Naive thymus-derived CD4-positive, alpha-beta T cell (primary cell): ENCODE measurements around the gene KDR. TPM values are rescaled to one million over a fixed set of nuclear protein-coding genes. Genes with fewer than 3 reads are reported as not detected.

Experiments
- ATAC-seq: fragments of 150-1000 bp; cut with Tn5 transposase; 2 replicates; pipeline ENCODE4 v1.10.0; 2021; ENCODE audit warnings: mild to moderate bottlenecking, moderate library complexity
- CTCF ChIA-PET: fragments of 350-600 bp; sonication (Branson Sonifier 250); formaldehyde crosslinking; loops from one replicate; lab custom pipeline; 2021; ENCODE audit warnings: antibody characterized with exemption; lab: Charles Lee
- POLR2A ChIA-PET: fragments of 350-600 bp; sonication (Branson Sonifier 250); formaldehyde crosslinking; loops from one replicate; lab custom pipeline; 2021; ENCODE audit warnings: antibody characterized with exemption, inconsistent platforms; lab: Charles Lee
- DNase-seq, 9 donors: peaks; one replicate each; pipeline versions ENCODE4 v3.0.0 to v3.0.0-alpha.2; 2020 to 2022; ENCODE audit warnings: mixed read lengths in 1 of 9
- H3K27ac ChIP-seq: one replicate; pipeline ENCODE4 v1.7.0; 2013; ENCODE audit warnings: mild to moderate bottlenecking, low read depth, low read length, moderate library complexity
- H3K27me3 ChIP-seq, 2 donors: one replicate each; pipeline ENCODE4 v1.7.0; 2013; ENCODE audit warnings: low read length in 2 of 2, mild to moderate bottlenecking in 2 of 2, moderate library complexity in 2 of 2; ENCODE audit not compliant: control insufficient read depth in 2 of 2, insufficient read depth in 2 of 2
- H3K36me3 ChIP-seq, 3 experiments: 1 replicate in 2 of 3; 2 replicates in 1 of 3; pipeline ENCODE4 v1.7.0; 2013; ENCODE audit warnings: low read length in 3 of 3, mild to moderate bottlenecking in 3 of 3, moderate library complexity in 1 of 3; ENCODE audit not compliant: insufficient read depth in 3 of 3, control insufficient read depth in 2 of 3
- H3K4me1 ChIP-seq, 2 donors: one replicate each; pipeline ENCODE4 v1.7.0; 2013; ENCODE audit warnings: low read length in 2 of 2, mild to moderate bottlenecking in 2 of 2, moderate library complexity in 1 of 2; ENCODE audit not compliant: control insufficient read depth in 2 of 2, insufficient read depth in 2 of 2
- H3K4me3 ChIP-seq: 2 replicates; pipeline ENCODE4 v1.7.0; 2013; ENCODE audit warnings: mild to moderate bottlenecking, low read length
- H3K9me3 ChIP-seq, 3 experiments: 1 replicate in 2 of 3; 2 replicates in 1 of 3; pipeline ENCODE4 v1.7.0; 2013; ENCODE audit warnings: low read length in 3 of 3; ENCODE audit not compliant: control insufficient read depth in 2 of 3
- H3K27ac Mint-ChIP-seq, 9 donors: one replicate each; pipeline ENCODE4 v1.8.0; 2020 to 2022; ENCODE audit warnings: mixed read lengths in 9 of 9, mild to moderate bottlenecking in 8 of 9, moderate library complexity in 5 of 9, inconsistent platforms in 2 of 9
- H3K27me3 Mint-ChIP-seq, 5 donors: one replicate each; pipeline ENCODE4 v1.8.0; 2021 to 2022; ENCODE audit warnings: mixed read lengths in 5 of 5, mild to moderate bottlenecking in 1 of 5
- H3K36me3 Mint-ChIP-seq, 5 donors: one replicate each; pipeline ENCODE4 v1.8.0; 2020 to 2022; ENCODE audit warnings: mixed read lengths in 5 of 5, mild to moderate bottlenecking in 3 of 5, inconsistent platforms in 1 of 5
- H3K4me1 Mint-ChIP-seq, 7 donors: one replicate each; pipeline ENCODE4 v1.8.0; 2020 to 2022; ENCODE audit warnings: mixed read lengths in 7 of 7, mild to moderate bottlenecking in 3 of 7, inconsistent platforms in 1 of 7
- H3K4me3 Mint-ChIP-seq, 10 donors: one replicate each; pipeline ENCODE4 v1.8.0; 2020 to 2022; ENCODE audit warnings: mild to moderate bottlenecking in 10 of 10, mixed read lengths in 10 of 10, moderate library complexity in 6 of 10, inconsistent platforms in 2 of 10
- H3K9me3 Mint-ChIP-seq, 11 donors: one replicate each; pipeline ENCODE4 v1.8.0; 2020 to 2022; ENCODE audit warnings: mixed read lengths in 11 of 11, mild to moderate bottlenecking in 4 of 11, inconsistent platforms in 1 of 11, moderate library complexity in 1 of 11
- intact Hi-C, 2 donors: fragments of 100-400 bp; cut with micrococcal nuclease; formaldehyde crosslinking; loops; one replicate each; pipeline ENCODE4 v1.15.1; 2023
- polyA plus RNA-seq, 2 donors: library from polyadenylated mRNA; unstranded; fragments of 300-500 nt; fragmentation: Illumina TruSeq; gene quantifications; one replicate each; pipeline ENCODE4 v1.2.3, GENCODE V29; 2021
- total RNA-seq, 6 experiments: library from RNA in 5 of 6; stranded (reverse) in 5 of 6; gene quantifications; 1 replicate in 5 of 6; 2 replicates in 1 of 6; pipeline ENCODE4 v1.2.3 and lab custom pipeline; 2021 to 2026

The KDR gene
- total and polyA plus RNA-seq, 7 experiments from 2014 or later = not detected

DNA sequence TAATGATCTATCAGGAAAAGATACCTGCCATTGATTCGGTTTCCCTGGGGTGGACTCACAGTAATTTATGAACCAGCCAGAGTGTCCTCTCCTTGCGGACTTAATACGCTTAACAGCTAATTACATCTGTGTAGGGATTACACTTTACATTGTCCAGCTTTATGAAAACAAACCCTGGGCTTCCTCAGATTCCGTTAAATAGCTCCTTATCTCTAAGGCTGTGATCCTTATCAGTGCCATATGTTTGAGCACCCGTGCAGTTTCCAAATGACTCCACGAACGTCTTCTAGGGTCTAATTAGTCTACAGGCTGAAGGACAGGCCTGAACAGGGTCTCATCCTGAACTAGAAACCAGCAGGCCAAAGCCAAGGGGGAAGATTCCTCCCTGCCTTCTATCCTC lies 56.9 kb downstream of the KDR start:
- no peak for DNase-seq
- peaks cover 0 to 5% (median 0%) of the 10 kb centered on the region in 11 donors for H3K9me3 Mint-ChIP-seq
- Histone ChIP-seq H3K27ac (no peak overlapping the region), H3K9me3 (no peaks in the 10 kb centered on the region), H3K4me3 (no peak overlapping the region), H3K36me3 (no peaks in the 10 kb centered on the region), H3K4me1 (no peaks in the 10 kb centered on the region), H3K27me3 (no peaks in the 10 kb centered on the region)
- H3K27ac Mint-ChIP-seq = no peak overlapping the region
- no peak for ATAC-seq
- CTCF ChIA-PET = no interaction called here
- peaks cover 0 to 19% (median 5%) of the 10 kb centered on the region in 5 donors for H3K27me3 Mint-ChIP-seq
- intact Hi-C loops = no loop called here
- no peaks in the 10 kb centered on the region for H3K36me3 Mint-ChIP-seq
- no peaks in the 10 kb centered on the region for H3K4me1 Mint-ChIP-seq
- POLR2A ChIA-PET = no interaction called here
- H3K4me3 Mint-ChIP-seq = no peak overlapping the region

DNA sequence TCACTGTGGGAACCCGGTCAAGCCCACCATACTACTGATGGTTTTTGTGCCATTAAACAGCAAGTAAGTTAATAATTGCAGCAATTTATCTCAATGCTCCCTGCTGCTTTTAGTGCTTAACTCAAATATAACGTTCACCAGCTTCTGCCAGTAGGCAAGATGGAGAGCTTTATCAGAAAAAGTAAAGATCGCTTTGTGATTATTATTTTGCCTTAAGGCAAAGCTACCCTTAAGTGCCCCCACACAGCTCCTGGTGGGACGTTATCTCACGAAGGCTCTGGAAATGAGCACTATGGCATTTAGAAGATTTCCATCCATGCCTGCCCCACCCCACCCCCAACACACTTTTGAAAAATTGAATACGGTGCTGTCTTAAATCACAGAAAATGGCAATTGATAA lies 59.4 kb downstream of the KDR start:
- Mint-ChIP-seq H3K27ac (no peak overlapping the region), H3K9me3 (peaks cover 0 to 11% (median 1%) of the 10 kb centered on the region in 11 donors), H3K36me3 (no peaks in the 10 kb centered on the region), H3K4me3 (no peak overlapping the region), H3K27me3 (peaks cover 0 to 16% (median 5%) of the 10 kb centered on the region in 5 donors), H3K4me1 (no peaks in the 10 kb centered on the region)
- intact Hi-C loops = no loop called here
- ATAC-seq (no peak), DNase-seq (no peak)
- Histone ChIP-seq H3K27ac (no peak overlapping the region), H3K9me3 (no peaks in the 10 kb centered on the region), H3K4me3 (no peak overlapping the region), H3K27me3 (no peaks in the 10 kb centered on the region), H3K4me1 (no peaks in the 10 kb centered on the region), H3K36me3 (no peaks in the 10 kb centered on the region)
- POLR2A ChIA-PET = no interaction called here
- CTCF ChIA-PET = no interaction called here

DNA sequence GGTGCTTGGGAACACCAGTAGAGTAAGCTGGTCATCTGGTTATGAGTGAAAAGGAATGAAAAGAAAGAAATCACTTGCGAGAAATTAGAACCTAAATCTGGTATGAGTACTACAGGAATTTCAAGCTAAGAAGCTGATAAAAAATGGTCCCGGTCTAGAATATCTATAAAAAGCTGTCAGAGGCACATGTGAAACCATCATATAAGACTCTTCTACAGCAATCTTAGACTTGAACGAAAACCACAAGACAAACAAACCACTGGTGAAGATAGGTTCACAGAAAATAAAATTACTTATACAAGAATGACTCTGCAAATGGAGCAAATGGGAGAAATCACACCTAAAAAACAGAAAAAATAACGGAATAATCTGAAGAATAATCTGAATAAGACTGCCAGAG lies 69.9 kb downstream of the KDR start:
- DNase-seq (no peak), ATAC-seq (no peak)
- no peak overlapping the region for H3K4me3 Mint-ChIP-seq
- ChIA-PET POLR2A (no interaction called here), CTCF (no interaction called here)
- intact Hi-C loops = no loop called here
- no peaks in the 10 kb centered on the region for H3K4me1 ChIP-seq
- H3K27ac ChIP-seq = no peak overlapping the region
- peaks cover 0 to 10% (median 0%) of the 10 kb centered on the region in 5 donors for H3K27me3 Mint-ChIP-seq
- no peaks in the 10 kb centered on the region for H3K27me3 ChIP-seq
- H3K4me3 ChIP-seq = no peak overlapping the region
- no peaks in the 10 kb centered on the region for H3K36me3 Mint-ChIP-seq
- no peak overlapping the region for H3K27ac Mint-ChIP-seq
- peaks cover 0 to 5% (median 1%) of the 10 kb centered on the region in 11 donors for H3K9me3 Mint-ChIP-seq
- no peaks in the 10 kb centered on the region for H3K9me3 ChIP-seq
- H3K4me1 Mint-ChIP-seq = no peaks in the 10 kb centered on the region
- no peaks in the 10 kb centered on the region for H3K36me3 ChIP-seq

DNA sequence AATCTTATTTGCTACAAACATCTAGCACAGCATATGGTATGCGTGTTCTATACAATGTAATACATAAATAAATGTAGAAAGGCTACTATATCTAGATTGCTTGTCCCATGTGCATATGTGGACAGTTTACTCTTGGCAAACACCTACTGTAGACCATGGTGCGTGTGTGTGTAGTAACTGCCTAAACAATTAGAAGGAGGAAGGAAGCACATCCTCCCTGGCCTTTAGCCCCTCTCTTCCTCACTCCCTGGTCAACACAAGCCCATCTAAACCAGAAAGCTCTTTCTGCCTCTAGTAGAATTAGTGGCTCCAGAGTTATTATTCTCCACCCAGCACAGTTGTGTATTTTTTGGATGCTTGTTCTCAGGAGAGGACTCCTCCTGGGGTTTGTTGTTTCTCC lies 73.9 kb downstream of the KDR start:
- H3K27me3 Mint-ChIP-seq = peaks cover 0 to 10% (median 5%) of the 10 kb centered on the region in 5 donors
- POLR2A ChIA-PET = no interaction called here

DNA sequence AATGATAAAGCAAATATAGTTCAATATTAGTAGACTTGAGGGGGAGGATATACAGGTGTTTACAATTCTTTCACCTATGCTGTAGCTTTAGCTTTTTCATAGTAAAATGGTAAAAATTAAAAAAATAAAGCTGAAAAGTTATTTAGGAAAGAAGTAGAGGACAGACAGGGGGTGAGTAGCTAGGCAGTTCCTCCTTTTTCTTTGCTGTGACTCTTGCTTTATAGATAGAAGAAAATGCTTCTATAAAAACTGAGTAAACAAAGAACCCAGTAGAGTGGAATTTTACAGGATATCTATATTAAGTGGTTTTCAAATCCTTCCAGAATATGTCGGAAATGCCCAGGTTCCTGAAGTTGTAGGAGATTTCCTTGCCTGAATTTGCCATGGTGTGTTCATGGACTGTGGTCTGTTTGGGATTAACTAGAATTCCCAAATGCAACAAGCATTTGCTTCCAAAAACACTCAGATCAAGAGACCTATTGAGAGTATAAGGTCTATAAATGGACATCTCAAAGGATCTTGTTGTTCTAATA lies 74.9 kb downstream of the KDR start:
- Histone ChIP-seq H3K36me3 (no peaks in the 10 kb centered on the region), H3K27me3 (no peaks in the 10 kb centered on the region), H3K9me3 (no peaks in the 10 kb centered on the region), H3K4me1 (no peaks in the 10 kb centered on the region), H3K4me3 (no peak overlapping the region), H3K27ac (no peak overlapping the region)
- ATAC-seq (no peak), DNase-seq (no peak)
- Mint-ChIP-seq H3K9me3 (peaks cover 0 to 22% (median 5%) of the 10 kb centered on the region in 11 donors), H3K36me3 (no peaks in the 10 kb centered on the region), H3K27ac (no peak overlapping the region), H3K27me3 (peaks cover 0 to 10% (median 5%) of the 10 kb centered on the region in 5 donors), H3K4me3 (no peak overlapping the region), H3K4me1 (no peaks in the 10 kb centered on the region)
- intact Hi-C loops = no loop called here
- CTCF ChIA-PET = no interaction called here
- POLR2A ChIA-PET = no interaction called here

More for the DNA sequence above, 73.9 kb downstream of the KDR start:
- Mint-ChIP-seq H3K36me3 (no peaks in the 10 kb centered on the region), H3K27ac (peak overlapping the region in 1 of 9 donors; percentile 59), H3K4me1 (no peaks in the 10 kb centered on the region), H3K9me3 (peaks cover 0 to 22% (median 5%) of the 10 kb centered on the region in 11 donors), H3K4me3 (no peak overlapping the region)
- ATAC-seq (no peak), DNase-seq (no peak)
- Histone ChIP-seq H3K4me3 (no peak overlapping the region), H3K9me3 (no peaks in the 10 kb centered on the region), H3K4me1 (no peaks in the 10 kb centered on the region), H3K36me3 (no peaks in the 10 kb centered on the region), H3K27me3 (no peaks in the 10 kb centered on the region), H3K27ac (no peak overlapping the region)
- CTCF ChIA-PET = no interaction called here
- intact Hi-C loops = no loop called here

DNA sequence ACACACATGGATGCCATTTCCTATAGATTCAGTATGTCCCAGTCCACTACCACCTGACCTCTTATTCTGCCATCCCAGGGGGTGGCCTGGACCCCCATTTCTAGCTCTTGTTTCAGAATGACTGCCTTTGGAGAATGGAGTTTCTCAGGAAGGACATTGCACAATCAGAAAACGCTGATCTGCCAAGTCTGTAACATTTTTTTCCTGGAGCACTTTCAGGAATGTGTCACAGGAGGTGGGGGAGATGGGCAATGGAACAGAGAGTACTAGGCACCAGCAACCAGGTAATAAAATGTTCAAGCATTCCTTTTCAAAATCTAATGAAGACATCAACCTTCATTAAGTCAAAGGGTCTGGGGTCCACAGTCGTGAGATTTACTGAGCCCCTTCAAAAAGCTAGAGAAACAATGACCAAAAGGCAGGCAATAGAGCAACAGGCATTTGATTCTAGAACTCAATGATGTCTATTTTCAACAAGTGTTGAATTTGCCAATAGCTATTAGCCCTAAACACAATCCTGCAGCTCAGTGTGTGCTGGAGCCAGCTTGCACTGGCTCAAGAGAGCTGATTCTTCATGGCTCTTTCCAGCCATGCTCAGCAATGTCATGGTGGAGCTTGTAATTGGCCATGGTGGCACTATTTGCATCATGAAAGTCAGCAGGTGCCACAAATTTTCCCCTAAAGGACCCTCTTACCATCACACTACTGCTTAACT lies 87.1 kb downstream of the KDR start:
- intact Hi-C loops = no loop called here
- peaks cover 0 to 4% (median 0%) of the 10 kb centered on the region in 5 donors for H3K36me3 Mint-ChIP-seq
- H3K4me3 Mint-ChIP-seq = no peak overlapping the region
- POLR2A ChIA-PET = no interaction called here
- H3K4me1 Mint-ChIP-seq = no peaks in the 10 kb centered on the region
- Histone ChIP-seq H3K4me3 (no peak overlapping the region), H3K9me3 (no peaks in the 10 kb centered on the region), H3K4me1 (no peaks in the 10 kb centered on the region), H3K27ac (no peak overlapping the region), H3K27me3 (no peaks in the 10 kb centered on the region), H3K36me3 (no peaks in the 10 kb centered on the region)
- ATAC-seq (no peak), DNase-seq (no peak)
- CTCF ChIA-PET = no interaction called here
- no peak overlapping the region for H3K27ac Mint-ChIP-seq
- peaks cover 0 to 24% (median 5%) of the 10 kb centered on the region in 11 donors for H3K9me3 Mint-ChIP-seq
- H3K27me3 Mint-ChIP-seq = peaks cover 0 to 26% (median 24%) of the 10 kb centered on the region in 5 donors

DNA sequence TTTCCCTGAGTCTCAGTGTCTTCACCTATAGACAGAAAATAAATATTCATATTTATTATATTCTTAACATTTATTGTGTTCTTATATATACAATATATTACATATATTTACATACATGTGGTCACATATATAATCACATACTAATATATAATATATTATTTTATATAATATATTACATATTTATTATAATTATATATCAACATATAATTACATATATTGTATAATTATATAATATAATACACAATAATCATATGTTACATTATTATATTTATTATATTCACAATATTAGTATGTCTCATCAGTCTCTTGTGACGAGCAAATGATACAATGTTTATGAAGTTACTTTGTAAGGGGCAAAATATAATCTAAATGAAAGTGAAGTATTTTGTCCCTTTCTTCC lies 87.7 kb downstream of the KDR start:
- peaks cover 0 to 4% (median 0%) of the 10 kb centered on the region in 5 donors for H3K36me3 Mint-ChIP-seq
- no peak overlapping the region for H3K27ac Mint-ChIP-seq

More for the DNA sequence above, 87.7 kb downstream of the KDR start:
- intact Hi-C loops = no loop called here
- DNase-seq (no peak), ATAC-seq (no peak)
- Mint-ChIP-seq H3K4me3 (no peak overlapping the region), H3K4me1 (no peaks in the 10 kb centered on the region), H3K27me3 (peaks cover 0 to 30% (median 24%) of the 10 kb centered on the region in 5 donors), H3K9me3 (peaks cover 0 to 23% (median 5%) of the 10 kb centered on the region in 11 donors)
- Histone ChIP-seq H3K27me3 (no peaks in the 10 kb centered on the region), H3K36me3 (no peaks in the 10 kb centered on the region), H3K4me1 (no peaks in the 10 kb centered on the region), H3K4me3 (no peak overlapping the region), H3K27ac (no peak overlapping the region), H3K9me3 (no peaks in the 10 kb centered on the region)
- CTCF ChIA-PET = no interaction called here
- POLR2A ChIA-PET = no interaction called here
